ENCODE results near the gene SENP3.
A peak's percentile ranks its signal among the peaks of the same experiment; 100 is the strongest.

The SENP3 gene

GRCh38 chr17:7606280-7606679 lies 44.6 kb downstream of the SENP3 start:
- DNase-seq: no peak

GRCh38 chr17:7610641-7611040 lies 48.9 kb downstream of the SENP3 start:
- no peak for DNase-seq

- no peak for DNase-seq
These were observed 50.0 kb downstream of the SENP3 start for GRCh38 chr17:7611635-7612293.

GRCh38 chr17:7612294-7612640 lies 50.5 kb downstream of the SENP3 start:
- no peak for DNase-seq

GRCh38 chr17:7613769-7614424 lies 52.2 kb downstream of the SENP3 start:
- DNase-seq: no peak

GRCh38 chr17:7614425-7615264 lies 52.9 kb downstream of the SENP3 start, which contains the start of gene FXR2:
Gene FXR2, minus strand, starts transcription at chr17:7614897. Its CDS starts 365 bp downstream, at chr17:7614532.
- peak; percentile 99 for DNase-seq

GRCh38 chr17:7615265-7615747 lies 53.6 kb downstream of the SENP3 start:
- DNase-seq: no peak

- no peak for DNase-seq
These were observed 56.9 kb downstream of the SENP3 start for GRCh38 chr17:7618608-7619007.

- no peak for DNase-seq
These were observed 59.1 kb downstream of the SENP3 start for GRCh38 chr17:7620835-7621234.
